NOMO-1 treated with DMSO at 0.1 percent for 48 hours (cell line): ENCODE results near the gene MYLK.

Experiments used
- DNase-seq: peaks from one replicate; lab custom pipeline; 2025; ENCODE audit not compliant: unreplicated experiment; lab: John Stamatoyannopoulos, UW

Gene MYLK

DNA sequence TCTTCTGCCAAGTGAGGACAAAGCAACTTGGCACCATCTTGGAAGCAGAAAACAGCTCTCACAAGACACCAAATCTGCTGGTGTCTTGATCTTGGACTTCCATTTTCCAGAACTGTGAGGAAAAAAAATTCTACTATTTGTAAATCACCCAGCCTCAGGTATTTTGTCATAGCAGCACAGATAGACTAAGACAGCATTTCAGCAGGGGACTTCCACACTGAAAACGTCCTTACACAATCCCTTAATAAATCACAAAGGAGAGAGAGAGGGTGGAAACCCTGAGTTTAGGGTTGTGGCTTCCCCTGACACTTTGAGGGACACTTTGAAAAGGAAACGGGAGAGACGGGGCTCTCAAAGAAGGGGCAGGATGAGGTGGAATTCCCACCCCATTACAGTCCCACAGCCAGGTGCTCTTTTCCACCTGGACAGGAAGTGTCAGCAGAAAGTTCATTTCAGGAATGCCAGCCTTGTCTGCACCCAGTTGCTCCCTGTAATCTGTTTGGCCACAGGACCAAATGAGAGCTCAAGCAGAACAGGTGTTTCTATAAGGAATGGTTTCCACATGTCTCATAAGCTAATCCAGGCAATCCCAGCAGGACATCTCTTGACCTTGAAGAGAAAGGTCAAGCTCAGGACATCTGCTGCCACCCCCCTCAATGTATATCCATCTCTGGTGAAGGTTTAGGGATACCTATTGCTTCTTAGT lies 51.3 kb downstream of the MYLK start:
- DNase-seq = no peak

DNA sequence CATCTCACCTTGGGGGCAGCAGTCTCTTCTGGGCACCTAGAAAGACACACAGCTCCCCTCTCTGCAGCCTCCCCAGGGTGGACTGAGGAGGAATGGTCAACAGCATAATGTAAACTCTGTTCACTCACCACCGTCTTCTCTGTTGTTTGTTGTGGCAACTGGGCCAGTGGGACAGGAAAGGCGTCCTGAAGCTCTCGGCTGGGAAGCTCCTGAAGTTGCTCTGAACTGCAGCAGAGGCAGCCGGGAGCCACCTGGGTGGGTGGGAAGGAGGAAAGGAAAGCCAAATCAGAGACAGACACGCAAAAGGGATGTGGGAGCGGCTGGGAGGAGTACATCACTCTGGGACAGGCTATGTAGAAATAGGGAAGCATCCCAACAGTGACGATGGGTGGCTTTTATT lies 52.7 kb downstream of the MYLK start:
- DNase-seq = no peak

DNA sequence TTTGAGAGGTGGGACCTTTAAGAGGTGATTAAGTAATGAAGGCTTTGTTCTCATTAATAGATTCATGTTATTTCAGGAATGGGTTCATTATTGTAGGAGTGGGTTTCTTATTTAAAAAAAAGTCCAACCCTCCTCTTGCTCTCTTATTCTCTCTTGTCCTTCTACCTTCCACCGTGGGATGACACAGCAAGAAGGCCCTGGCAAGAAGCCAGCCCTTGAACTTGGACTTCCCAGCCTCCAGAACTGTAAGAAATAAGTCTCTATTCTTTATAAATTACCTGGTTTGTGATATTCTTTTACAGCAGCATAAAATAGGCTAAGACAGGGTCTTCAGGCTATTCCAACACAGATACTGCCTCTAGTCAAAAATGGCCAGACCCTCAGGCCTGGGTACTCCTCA lies 62.2 kb downstream of the MYLK start:
- DNase-seq = no peak

DNA sequence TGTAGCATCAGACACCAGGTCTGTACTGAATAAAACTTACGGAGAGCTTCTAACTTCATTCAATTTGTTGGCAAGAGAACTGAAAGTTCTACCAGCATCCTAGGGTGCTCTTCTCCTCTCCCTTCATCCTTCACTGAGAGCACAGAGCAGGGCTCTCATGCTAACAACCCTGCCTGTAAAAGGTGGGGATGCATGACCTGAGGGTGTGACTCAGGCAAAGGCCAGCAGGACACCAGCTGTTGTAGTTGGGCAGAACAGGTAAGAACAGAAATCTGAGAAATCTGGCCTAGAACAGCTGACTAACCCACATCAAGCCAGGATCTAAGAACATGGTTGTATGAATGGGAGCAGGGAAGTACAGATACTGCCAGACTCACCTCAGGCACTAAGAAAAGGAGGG lies 64.2 kb downstream of the MYLK start:
- no peak for DNase-seq

DNA sequence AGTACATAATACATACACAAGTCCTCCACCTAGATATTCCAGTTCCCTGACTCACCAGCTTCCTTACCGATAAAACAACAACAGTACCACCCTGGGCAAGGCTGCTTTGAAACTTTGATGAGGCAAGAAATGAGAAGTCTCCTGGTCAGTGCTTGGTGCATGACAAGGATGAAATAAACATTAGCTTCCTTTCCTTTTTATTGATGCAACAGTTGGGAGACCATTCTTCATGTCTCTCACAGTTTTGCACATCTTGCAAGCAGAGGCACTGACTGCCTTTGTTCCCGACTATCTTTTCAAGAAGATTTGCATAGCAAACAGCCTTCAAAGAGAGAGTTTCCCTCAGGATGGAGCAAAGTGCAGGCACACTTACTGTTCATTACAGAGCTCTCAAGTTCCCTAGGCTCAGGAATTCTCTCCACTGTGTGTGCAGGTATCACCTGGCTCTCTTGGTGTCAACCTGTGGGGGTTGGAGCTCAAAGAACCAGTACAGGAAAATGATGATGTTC lies 65.2 kb downstream of the MYLK start:
- DNase-seq = no peak

DNA sequence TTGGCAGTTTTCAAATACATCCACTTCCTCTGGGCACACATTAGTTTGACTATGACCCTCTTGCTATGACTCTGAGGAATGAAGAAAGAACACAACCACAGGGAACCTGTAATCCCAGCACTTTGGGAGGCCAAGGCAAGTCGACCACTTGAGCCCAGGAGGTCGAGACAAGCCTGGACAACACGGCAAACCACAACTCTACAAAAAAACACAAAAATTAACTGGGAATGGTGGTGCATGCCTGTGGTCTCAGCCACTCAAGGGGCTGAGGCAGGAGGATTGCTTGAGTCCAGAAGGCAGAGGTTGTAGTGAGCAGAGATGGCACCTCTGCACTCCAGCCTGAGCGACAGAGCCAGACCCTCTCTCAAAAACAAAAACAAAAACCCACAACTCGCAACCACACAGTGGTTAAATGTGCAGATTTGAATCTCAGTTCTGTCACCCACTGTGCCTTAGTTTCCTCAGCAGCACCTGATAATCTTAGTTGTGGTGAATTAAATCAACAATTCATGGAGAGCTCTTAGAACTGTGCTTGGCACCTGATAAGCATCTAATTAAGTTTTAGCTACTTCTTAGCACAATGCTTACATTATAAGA lies 65.7 kb downstream of the MYLK start:
- no peak for DNase-seq

DNA sequence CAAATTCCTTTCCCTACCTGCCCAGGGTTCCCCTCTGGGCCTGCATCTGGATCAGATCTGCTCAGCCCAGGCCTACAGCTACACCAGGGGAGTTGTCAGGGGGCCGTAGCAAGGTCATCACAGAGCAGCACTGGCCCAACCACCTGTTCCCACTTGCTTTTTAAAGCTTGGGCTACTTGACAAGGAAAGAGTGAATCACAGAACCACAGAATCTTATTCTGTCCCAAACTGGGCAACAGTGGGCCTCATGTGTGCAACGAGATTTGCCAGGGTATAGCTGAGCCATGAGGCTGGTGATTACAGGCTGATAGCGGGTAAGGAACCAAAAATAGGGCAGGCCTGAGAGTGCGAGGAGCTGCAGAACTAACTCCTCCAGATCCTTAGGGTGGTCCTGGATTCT lies 66.7 kb downstream of the MYLK start:
- DNase-seq = no peak

DNA sequence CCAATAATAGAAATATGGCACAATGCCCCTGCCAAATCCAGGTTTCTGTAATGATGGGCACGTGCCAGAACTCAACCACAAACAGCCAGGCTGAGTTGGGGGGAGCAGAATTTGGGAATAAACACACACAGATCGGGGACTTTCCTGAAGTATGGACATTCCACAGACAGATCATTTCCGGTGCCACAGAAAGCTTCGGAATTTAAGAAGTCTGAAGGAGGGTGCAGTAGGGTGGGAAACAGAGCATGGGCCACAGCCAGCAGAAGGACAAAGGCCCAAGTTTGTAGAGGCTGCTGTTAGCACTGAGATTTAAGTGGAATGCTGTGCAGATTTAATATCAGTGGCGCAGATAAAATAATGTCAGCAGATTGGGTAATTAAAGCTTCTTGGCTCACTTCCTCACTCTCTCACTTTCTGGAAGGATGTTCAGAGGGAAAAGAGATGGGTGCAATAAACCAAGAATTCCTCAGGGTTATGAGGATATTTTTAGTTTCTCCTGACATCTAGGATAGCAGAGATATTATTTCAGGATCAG lies 67.4 kb downstream of the MYLK start:
- DNase-seq = no peak

DNA sequence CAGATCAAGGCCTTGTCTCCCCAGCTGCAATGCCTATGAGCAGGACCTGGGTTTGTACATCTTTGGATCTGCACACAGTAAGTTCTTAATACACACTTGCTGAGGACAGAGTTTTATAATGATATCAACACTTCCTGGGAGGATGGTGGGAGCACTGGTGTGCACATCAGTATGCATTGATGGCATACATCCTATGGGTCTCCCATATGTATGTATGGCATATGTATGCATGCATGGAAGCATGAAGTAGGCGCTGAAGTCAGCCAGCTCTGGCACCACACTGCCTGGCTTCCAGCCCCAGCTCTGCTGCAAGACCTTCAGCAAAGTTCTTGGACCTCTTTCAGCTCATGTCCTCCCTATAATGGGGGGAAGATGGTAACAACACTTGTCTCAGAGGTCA lies 68.2 kb downstream of the MYLK start:
- no peak for DNase-seq

DNA sequence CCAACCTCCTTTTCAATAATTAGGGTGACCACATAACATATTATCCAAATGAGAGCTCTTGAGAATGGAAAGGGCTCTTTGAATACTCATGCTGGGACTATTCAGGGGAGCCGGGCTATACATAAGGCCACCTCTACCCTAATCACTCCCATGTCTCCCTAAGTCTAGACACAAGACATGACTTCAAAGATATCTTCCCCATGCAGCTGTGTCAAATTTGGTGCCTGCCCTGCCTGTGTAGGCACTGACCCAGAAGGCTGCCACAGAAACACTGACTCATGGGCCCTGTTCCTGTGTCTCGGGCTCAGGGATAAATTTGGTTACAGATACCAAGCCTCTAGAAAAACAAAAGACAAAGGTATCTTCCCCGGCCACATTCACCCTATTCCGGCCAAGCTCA lies 70.3 kb downstream of the MYLK start:
- DNase-seq = no peak

DNA sequence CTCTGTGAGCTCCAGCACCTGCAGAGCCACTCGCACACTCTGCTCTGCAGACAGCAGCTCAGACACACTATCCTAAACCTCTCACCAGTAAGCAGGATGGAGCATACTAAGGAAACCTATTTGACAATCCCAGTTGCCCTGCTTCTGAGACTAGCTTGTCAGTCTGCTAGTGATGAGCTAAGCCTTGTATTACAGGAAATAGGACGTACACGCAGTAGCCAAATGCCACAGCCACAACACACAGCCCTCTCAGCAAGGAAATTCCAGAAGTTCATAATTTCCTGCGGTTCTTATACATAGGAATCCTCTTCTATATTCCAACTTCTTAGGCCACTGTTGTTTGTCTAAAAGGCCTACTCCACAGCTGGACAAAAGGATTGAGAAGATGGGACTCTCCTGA lies 74.5 kb downstream of the MYLK start:
- DNase-seq = no peak

DNA sequence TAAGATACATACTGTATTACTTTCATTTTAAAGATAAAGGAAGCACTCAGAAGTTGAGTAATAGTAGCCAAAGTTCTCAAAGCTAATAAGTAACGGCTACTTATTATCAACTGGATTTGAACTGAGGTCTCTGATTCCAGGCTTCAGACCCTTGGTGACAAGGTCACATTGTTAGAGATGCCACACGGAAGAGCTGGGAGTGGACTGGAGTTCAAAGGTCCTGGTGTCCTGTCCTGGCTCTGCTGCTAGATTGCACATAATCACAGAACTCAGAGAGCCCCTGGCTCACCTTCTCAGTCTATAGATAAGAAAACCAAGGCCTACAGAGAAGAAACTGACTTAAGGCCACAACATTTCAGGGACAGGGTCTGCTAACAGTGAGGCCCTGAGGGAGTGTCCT lies 75.3 kb downstream of the MYLK start:
- DNase-seq = no peak

DNA sequence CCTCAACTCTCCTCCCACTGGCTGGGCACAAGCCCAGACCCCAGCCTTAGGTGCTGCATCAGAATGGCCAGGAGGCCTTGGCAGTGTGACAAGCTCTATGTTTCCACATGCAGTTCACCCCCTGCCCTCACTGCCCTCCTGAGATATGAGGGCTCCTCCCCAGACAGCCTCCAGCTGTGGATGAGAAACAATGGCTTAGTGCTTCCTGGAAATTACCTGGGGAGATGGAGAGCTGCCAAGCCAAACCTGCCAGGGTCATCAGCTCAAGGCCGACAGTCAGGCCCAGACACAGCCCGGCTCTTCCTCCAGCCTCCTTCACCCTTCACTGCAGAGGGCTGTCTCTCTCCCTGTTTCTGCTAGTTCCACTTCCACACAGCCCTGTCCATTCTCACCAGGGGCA lies 76.3 kb downstream of the MYLK start:
- no peak for DNase-seq

DNA sequence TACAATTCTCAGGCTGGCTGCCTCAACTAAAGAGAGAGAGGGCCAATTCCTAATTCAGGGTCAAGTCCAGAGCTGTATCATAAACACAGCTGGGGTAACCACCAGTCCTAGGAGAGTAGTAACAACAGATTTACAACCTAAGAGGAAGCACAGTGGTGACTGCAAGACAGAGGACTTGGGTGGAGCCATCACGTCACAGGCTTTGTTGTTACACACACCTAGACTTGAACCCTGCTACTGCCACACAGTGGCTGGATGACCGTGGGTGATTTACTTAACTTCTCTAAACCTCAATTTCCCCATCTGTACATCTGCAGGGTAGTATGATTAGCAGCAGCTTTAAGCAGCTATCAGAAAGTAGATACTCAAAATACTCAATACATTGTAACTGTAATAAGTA lies 78.6 kb downstream of the MYLK start:
- no peak for DNase-seq

DNA sequence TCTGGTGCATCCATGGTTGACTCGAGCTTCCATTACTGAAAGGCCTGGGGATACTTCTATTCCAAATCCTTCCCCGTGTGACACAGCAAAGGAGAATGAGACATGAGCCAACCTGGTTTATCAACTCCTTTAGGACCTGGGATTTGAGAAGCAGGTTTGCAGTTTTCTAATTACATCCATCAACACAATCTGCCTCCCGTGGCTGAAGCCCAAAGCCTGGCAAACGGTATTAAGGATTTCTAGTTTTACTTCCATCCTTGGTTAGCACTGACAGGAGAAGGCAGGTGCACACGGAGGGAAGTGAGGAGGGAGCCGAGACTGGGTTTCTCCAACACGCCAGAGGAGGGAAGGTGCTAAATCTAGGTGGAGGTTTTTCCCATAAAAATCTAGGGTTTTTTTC lies 79.0 kb downstream of the MYLK start:
- no peak for DNase-seq

DNA sequence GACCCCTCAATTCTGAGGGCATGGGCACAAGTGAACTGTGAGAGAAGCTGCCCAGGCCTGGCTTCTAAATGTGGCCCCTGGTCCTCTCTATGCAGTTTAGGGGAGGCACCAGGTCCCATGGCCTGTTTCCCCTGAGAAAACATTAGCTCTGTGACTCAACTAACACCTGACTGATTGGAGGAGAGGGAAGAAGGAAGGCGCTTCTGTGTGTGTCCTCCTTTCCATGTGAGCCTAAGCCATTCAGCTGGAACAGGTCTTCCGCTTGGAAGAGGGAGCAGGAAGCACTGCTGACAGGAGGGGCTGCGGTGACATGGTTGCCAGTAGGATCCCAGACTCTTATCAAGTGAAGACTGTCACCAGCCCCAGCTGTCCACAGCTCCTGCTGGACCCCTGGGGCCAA lies 79.5 kb downstream of the MYLK start:
- no peak for DNase-seq

DNA sequence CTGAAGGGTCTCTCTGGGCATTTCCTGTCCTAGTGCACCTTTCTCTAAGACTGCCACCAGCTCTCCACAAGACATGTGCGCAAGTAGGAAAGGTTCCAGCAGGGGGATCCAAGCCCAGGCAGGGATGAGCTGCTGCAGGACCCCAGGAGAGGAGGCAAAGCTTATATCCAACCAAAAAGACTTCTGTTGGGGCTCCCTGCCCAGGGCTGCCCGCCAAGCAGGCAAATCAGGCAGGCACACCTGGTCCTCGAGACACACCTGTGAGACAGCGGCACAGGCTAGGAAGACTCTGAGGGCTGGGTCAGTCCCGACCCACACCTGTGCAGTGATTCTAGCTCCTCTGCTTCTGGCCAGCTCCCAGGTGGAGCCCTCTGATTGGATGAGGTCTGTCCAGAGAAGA lies 80.6 kb downstream of the MYLK start:
- DNase-seq = no peak

DNA sequence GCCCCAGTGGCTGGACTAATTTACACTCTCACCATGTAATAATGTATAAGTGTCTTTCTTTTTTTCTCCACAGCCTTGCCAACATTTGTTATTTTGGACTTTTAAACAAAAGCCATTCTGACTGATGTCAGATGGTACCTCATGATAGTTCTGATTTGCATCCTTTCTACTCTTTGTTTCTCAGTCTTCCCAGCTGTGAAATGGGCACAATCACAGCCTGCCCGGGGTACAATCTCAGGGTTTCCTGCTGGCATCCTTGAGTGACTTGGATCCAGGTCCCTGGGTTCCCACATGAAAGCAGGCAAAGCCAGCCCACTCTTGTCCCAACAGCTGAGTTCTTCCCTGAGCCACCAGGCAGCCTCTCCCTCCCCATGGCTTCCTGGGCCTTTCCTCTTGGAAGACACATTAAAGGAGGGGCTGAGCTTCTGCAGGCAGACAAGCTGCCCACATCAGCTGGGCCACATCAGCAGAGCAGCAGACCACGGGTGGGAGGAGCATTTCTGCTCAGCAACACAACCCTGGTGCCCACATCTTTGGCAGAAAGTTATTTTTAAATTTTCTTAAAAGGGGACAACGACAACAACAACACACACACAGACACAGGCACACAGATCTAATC lies 82.0 kb downstream of the MYLK start:
- DNase-seq = no peak

DNA sequence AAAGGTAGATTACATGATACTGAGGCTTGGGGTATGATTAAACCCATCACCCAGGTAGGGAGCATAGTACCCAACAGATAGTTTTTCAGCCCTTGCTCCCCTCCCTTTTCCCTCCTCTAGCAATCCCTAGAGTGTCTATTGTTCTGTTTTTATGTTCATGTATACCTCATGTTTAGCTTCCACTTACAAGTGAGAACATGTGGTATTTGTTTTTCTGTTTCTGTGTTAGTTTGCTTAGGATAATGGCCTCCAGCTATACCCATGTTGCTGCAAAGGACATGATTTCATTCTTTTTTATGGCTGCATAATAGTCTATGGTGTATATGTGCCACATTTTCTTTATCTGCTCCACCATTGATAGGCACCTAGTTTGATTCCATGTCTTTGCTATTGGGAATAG lies 82.7 kb downstream of the MYLK start:
- DNase-seq = no peak

DNA sequence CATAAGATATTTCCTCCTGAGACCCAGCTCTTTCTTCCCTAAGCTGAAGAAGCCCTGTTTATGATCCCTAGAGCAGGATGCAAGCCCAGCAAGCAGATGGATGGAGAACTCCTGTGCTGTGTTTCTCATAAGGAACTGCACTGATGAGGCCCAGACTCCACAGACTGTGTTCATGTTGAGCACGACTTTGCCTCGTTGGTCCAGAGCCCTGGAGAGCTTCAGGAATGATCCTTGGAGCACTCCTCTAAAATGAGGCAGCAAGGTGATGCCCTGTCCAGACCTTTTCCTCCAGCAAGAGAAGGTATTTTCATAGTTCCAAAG lies 83.8 kb downstream of the MYLK start:
- DNase-seq = no peak

DNA sequence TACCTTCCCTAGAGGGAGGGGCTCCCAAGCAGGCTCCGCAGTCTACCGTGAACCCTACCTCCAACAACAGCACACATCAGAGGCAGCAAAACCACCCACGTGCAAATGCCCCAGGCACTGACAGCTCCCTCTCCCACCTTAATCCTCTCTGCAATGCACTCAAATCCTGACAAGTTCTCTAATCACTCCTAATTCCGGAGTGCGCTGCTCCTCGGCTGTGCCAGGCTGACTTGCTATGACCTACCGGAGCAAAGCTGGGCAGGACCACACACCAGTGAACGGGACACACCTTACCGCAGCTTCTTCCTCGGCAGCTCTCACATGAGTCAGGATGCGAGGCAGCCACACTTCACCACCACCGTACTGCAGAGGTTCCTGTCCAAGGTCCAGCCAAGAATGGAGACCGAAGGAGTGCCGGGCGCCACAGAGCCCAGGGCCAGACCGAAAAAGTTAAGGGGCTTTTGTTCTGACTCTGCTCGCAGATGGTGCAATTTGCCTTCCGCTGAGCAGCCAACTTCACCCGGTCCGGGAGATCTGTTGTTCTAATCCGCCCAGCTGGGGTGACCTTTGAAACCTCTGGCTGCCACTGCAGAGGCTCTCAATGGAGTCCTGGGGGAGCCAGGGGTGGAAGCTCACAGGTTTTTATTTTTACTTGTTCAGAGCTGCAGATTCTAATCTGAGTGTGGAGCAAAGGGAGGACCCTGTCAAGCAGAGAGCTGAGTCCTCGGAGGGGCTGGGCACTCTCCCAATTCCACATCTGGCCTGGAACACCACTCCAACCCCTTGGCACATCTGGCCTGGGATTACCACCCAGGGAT lies 84.4 kb downstream of the MYLK start:
- DNase-seq = no peak

DNA sequence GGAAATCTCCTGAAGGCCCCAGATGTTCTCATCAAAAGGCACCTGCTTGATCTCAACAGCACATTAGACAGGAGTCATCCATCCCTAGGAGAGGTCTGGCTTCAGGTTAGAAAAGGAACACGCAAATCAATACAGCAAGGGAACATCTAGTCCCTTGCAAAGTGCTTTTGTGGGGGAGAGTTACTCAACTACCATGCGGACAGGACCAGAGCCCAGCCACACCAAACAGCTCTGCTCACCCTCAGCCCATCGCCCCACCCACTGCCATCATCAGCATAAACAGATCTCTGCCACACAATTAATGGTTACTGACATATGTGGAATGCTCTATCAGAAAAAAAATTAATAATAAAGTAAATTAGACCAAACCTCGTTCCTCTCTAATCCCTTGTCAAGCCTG lies 85.6 kb downstream of the MYLK start:
- no peak for DNase-seq
